Breast epithelium (tissue), 4 donors: ENCODE data around the gene FRS2. TPM values are rescaled to one million over a fixed set of nuclear protein-coding genes. Genes with fewer than 3 reads are reported as not detected.
"Not testable (repeated sequence)": the region's sequence is repeated elsewhere in the genome, so short reads cannot be mapped to it uniquely, and the experiment has no call there.

ENCODE experiments used
- DNase-seq, 2 donors: peaks; one replicate each; pipeline ENCODE4 v3.0.0-alpha.2; 2019; ENCODE audit warnings: low spot score in 2 of 2
- H3K27ac ChIP-seq, 2 donors: fragments of 200-600 bp; sonication (generic) in 1 of 2; one replicate each; pipeline ENCODE4 v1.5.1; 2016 to 2019; ENCODE audit warnings: mild to moderate bottlenecking in 1 of 2
- H3K27me3 ChIP-seq, 2 donors: fragments of 200-600 bp; sonication (generic) in 1 of 2; one replicate each; pipeline versions ENCODE4 v1.5.1 to v1.6.0; 2017 to 2019; ENCODE audit warnings: control low read depth in 1 of 2, mild to moderate bottlenecking in 1 of 2
- H3K36me3 ChIP-seq: fragments of 200-600 bp; one replicate; pipeline ENCODE4 v1.5.1; 2019
- H3K4me1 ChIP-seq, 2 donors: fragments of 200-600 bp; sonication (generic); one replicate each; pipeline ENCODE4 v1.5.1; 2016 to 2019; ENCODE audit warnings: control low read depth in 1 of 2
- H3K4me3 ChIP-seq, 3 donors: fragments of 200-600 bp; sonication (generic); 1 replicate in 2 of 3; 2 replicates in 1 of 3; pipeline ENCODE4 v1.5.1; 2016 to 2019; ENCODE audit warnings: mild to moderate bottlenecking in 3 of 3, moderate library complexity in 2 of 3
- H3K9me3 ChIP-seq, 2 donors: fragments of 200-600 bp; sonication (generic) in 1 of 2; one replicate each; pipeline ENCODE4 v1.5.1; 2016 to 2019; ENCODE audit warnings: control low read depth in 1 of 2
- POLR2A ChIP-seq: fragments of 450-650 bp; IDR thresholded peaks from one replicate; pipeline ENCODE4 v1.6.1; 2016; ENCODE audit warnings: antibody characterized with exemption, mild to moderate bottlenecking, moderate library complexity
- POLR2AphosphoS5 ChIP-seq, 3 donors: sonication (generic); formaldehyde crosslinking; IDR thresholded peaks; one replicate each; pipeline ENCODE4 v1.6.1; 2017; ENCODE audit warnings: antibody characterized with exemption in 3 of 3
- intact Hi-C: fragments of 100-400 bp; cut with DNase I; formaldehyde crosslinking; loops from one replicate; pipeline ENCODE4 v1.15.1; 2023; ENCODE audit warnings: low total_unique reads
- total RNA-seq, 3 donors: library from RNA; depleted of rRNA; stranded (reverse); fragments of >200 nt; gene quantifications; one replicate each; pipeline ENCODE4 v1.1.0, GENCODE V29; 2016
- TF ChIP-seq, protein P1 (sequence below), 3 donors: fragments of 450-650 bp; IDR thresholded peaks; one replicate each; pipeline ENCODE4 v1.5.1; 2016 to 2017; ENCODE audit warnings: antibody characterized with exemption in 3 of 3, mild to moderate bottlenecking in 3 of 3, moderate library complexity in 3 of 3

FRS2 gene
- total RNA-seq, 3 donors from 2014 or later: 54.9 to 125 (median 72.4) TPM

DNA sequence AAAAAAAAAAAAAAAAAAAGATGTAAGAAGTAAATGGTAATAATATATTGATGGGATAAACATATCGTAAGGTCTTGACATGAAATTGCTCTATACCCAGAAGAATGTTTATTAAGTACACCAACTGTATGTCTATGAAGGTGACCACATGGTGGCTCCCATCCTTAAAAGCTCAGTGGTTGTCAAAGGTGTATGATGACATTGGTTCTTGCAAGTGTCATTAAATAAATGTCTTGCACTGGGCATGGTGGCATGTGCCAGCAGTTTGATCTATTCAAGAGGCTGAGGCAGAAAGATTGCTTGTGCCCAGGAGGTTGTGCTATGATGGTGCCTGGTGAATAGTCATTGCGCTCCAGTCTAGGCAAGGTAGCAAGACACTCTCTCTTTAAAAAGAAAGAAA is 125.5 kb downstream of the FRS2 start:
- intact Hi-C loops: no loop called here
- H3K9me3 ChIP-seq: no peaks in the 10 kb centered on the region
- TF ChIP-seq, protein P1, sequence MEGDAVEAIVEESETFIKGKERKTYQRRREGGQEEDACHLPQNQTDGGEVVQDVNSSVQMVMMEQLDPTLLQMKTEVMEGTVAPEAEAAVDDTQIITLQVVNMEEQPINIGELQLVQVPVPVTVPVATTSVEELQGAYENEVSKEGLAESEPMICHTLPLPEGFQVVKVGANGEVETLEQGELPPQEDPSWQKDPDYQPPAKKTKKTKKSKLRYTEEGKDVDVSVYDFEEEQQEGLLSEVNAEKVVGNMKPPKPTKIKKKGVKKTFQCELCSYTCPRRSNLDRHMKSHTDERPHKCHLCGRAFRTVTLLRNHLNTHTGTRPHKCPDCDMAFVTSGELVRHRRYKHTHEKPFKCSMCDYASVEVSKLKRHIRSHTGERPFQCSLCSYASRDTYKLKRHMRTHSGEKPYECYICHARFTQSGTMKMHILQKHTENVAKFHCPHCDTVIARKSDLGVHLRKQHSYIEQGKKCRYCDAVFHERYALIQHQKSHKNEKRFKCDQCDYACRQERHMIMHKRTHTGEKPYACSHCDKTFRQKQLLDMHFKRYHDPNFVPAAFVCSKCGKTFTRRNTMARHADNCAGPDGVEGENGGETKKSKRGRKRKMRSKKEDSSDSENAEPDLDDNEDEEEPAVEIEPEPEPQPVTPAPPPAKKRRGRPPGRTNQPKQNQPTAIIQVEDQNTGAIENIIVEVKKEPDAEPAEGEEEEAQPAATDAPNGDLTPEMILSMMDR (IDR thresholded peaks at IDR 0.05): no peak
- no peak for TF ChIP-seq POLR2A
- no peak for TF ChIP-seq POLR2AphosphoS5 (IDR thresholded peaks at IDR 0.05)
- DNase-seq: no peak
- H3K4me1 ChIP-seq: no peaks in the 10 kb centered on the region
- H3K36me3 ChIP-seq: peaks cover 12% of the 10 kb centered on the region
- H3K4me3 ChIP-seq: no peak overlapping the region
- no peaks in the 10 kb centered on the region for H3K27me3 ChIP-seq
- H3K27ac ChIP-seq: no peak overlapping the region

DNA sequence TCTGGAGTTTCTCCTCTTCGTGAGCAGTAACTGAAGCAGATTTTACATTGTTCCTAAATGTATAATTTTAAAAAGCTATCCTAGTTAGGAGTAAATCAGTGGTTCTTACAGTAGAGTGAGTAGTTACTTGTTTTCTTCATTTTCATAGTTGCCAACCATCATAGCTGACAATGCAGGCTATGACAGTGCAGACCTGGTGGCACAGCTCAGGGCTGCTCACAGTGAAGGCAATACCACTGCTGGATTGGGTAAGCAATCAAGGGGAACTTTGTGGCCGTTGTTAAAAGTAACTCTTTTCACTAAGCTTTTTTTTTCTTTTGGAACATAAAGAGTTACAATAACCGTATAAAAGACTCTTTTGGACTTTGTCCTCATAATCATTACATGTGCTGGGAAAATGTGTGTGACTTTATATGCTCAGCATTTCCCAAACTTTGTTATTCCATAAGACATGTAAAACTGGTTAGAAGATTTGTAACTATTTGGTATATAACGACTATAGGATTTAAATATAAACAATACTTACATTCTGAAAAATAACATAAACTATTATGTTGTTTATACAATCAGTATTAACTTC is 128.1 kb downstream of the FRS2 start:
- DNase-seq: no peak
- H3K9me3 ChIP-seq: no peaks in the 10 kb centered on the region
- peaks cover 12% of the 10 kb centered on the region for H3K36me3 ChIP-seq
- H3K27me3 ChIP-seq: no peaks in the 10 kb centered on the region
- no peak overlapping the region for H3K27ac ChIP-seq
- TF ChIP-seq POLR2A (no peak), POLR2AphosphoS5 (IDR thresholded peaks at IDR 0.05) (no peak)
- TF ChIP-seq, protein P1 (IDR thresholded peaks at IDR 0.05): no peak
- no peaks in the 10 kb centered on the region for H3K4me1 ChIP-seq
- H3K4me3 ChIP-seq: no peak overlapping the region
- intact Hi-C loops: no loop called here

DNA sequence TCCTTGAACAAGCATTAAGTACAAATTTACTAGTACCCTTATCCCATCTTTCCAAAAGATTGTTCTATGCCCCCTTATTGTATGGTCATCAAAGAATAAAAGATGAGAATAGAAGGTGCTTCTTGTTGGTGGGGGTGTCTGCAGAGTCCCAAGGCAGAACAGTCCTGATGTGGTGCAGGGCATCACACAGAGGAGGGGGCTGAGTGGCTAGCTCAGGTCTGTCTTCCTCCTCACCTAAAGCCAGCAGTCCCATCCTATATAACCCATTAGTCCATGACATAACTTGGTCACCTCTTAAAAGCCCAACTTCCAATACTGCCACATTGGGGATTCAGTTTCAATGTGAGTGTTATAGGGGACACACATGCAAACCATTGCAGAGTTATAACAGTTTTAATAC is 130.6 kb downstream of the FRS2 start:
- H3K36me3 ChIP-seq: peaks cover 6% of the 10 kb centered on the region
- H3K4me1 ChIP-seq: no peaks in the 10 kb centered on the region
- intact Hi-C loops: no loop called here
- no peaks in the 10 kb centered on the region for H3K9me3 ChIP-seq
- H3K4me3 ChIP-seq: no peak overlapping the region
- H3K27ac ChIP-seq: no peak overlapping the region
- no peak for DNase-seq
- no peak for TF ChIP-seq POLR2AphosphoS5 (IDR thresholded peaks at IDR 0.05)
- TF ChIP-seq POLR2A: no peak
- TF ChIP-seq, protein P1 (IDR thresholded peaks at IDR 0.05): no peak
- no peaks in the 10 kb centered on the region for H3K27me3 ChIP-seq

DNA sequence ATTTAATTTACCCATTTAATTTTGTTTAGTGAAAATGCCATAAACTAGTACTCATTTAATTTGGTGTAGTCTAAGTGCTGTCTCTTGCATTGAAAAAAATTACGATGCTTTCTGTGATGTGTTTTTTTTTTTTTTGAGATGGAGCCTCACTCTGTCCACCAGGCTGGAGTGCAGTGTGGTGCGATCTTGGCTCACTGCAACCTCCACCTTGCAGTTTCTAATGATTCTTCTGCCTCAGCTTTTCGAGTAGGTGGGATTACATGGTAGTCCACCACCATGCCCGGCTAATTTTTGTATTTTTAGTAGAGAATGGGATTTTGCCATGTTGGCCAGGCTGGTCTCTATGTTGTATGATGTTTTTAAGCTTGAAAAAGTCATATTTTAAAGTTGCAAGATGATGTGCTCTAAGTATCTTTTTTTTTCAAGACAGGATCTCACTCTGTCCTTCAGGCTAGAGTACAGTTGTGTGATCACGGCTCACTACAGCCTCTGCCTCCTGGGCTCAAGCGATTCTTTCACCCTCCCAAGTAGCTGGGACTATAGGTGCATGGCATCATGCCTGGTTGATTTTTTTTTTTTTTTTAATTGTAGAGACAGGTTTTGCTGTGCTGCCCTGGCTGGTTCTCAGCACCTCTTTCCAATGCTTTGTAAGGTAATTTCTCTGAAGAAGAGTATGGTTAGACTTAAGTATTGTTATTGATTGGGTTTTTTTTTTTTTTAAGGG is 131.9 kb downstream of the FRS2 start:
- Histone ChIP-seq H3K36me3 (peaks cover 6% of the 10 kb centered on the region), H3K4me1 (no peaks in the 10 kb centered on the region), H3K9me3 (no peaks in the 10 kb centered on the region), H3K27me3 (no peaks in the 10 kb centered on the region), H3K27ac (no peak overlapping the region), H3K4me3 (no peak overlapping the region)
- intact Hi-C loops: no loop called here
- TF ChIP-seq POLR2AphosphoS5 (IDR thresholded peaks at IDR 0.05) (no peak), POLR2A (no peak)
- TF ChIP-seq, protein P1 (IDR thresholded peaks at IDR 0.05): no peak
- DNase-seq: no peak

DNA sequence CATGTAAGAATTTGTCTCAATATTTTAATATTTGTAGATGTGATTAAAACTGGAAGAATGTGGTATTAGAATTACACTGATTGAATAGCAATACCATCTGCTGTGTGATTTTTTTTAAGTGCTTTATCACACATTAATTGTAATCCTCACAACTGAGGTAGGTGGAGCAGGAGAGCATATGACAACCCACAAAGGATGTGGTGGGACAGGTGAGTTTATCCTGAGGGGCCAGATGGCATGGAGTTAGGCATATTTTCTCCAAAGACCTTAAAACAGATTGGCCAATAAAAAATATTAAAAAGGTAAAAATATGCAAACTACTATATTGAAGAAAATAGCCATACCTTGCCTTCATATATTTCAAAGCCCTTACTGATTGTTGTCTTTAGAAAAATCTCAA is 132.8 kb downstream of the FRS2 start:
- TF ChIP-seq POLR2A: no peak
- TF ChIP-seq POLR2AphosphoS5 (IDR thresholded peaks at IDR 0.05): no peak
- TF ChIP-seq, protein P1 (IDR thresholded peaks at IDR 0.05): no peak
- Histone ChIP-seq H3K27ac (no peak overlapping the region), H3K4me1 (no peaks in the 10 kb centered on the region), H3K9me3 (no peaks in the 10 kb centered on the region), H3K36me3 (no peaks in the 10 kb centered on the region), H3K27me3 (no peaks in the 10 kb centered on the region), H3K4me3 (no peak overlapping the region)
- intact Hi-C loops: no loop called here
- DNase-seq: no peak

DNA sequence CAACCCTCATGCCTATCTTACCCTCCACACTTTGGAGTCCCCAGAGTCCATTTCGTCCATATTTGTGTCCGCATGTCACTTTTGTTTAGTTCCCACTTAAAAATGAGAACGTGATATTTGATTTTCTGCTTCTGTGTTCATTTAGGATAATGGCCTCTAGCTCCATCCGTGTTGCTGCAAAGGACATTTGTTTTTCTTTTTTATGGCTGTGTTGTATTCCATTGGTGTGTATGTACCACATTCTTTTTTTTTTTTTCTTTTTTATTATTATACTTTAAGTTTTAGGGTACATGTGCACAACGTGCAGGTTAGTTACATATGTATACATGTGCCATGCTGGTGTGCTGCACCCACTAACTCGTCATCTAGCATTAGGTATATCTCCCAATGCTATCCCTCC is 133.4 kb downstream of the FRS2 start:
- H3K27me3 ChIP-seq, H3K4me3 ChIP-seq, H3K4me1 ChIP-seq, H3K27ac ChIP-seq, intact Hi-C loops, H3K36me3 ChIP-seq, H3K9me3 ChIP-seq, DNase-seq: not testable (repeated sequence)

DNA sequence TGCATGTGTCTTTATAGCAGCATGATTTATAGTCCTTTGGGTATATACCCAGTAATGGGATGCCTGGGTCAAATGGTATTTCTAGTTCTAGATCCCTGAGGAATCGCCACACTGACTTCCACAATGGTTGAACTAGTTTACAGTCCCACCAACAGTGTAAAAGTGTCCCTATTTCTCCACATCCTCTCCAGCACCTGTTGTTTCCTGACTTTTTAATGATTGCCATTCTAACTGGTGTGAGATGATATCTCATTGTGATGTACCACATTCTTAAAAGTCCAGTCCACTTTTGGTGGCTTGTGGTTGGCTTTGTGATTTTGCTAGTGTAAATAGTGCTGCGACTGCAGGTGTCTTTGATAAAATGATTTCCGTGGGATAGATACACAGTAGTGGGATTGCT is 134.1 kb downstream of the FRS2 start:
- intact Hi-C loops, H3K9me3 ChIP-seq, H3K4me1 ChIP-seq, H3K27ac ChIP-seq, H3K27me3 ChIP-seq, DNase-seq, H3K4me3 ChIP-seq, H3K36me3 ChIP-seq: not testable (repeated sequence)
